HFF-Myc (cell line): ENCODE data around the gene TSPAN14.

ENCODE experiments used
- DNase-seq: peaks from one replicate; pipeline ENCODE4 v3.0.0-alpha.2; 2011; ENCODE audit warnings: low read depth; ENCODE audit errors: extremely low read depth
- H3K4me3 ChIP-seq: replicated peaks from 2 replicates; pipeline ENCODE4 v1.5.1; 2011; ENCODE audit warnings: low read depth, mild to moderate bottlenecking, control low read depth, low read length
- CTCF ChIP-seq: IDR thresholded peaks from 2 replicates; pipeline ENCODE4 v1.5.1; 2012; ENCODE audit warnings: mild to moderate bottlenecking, low read depth, low read length, control low read depth; ENCODE audit errors: missing control alignments

The TSPAN14 gene

GRCh38 chr10:80501381-80501912 is 47.3 kb downstream of the TSPAN14 start:
- no peak for DNase-seq
- TF ChIP-seq CTCF: no peak
- no peak overlapping the region for H3K4me3 ChIP-seq

DNA sequence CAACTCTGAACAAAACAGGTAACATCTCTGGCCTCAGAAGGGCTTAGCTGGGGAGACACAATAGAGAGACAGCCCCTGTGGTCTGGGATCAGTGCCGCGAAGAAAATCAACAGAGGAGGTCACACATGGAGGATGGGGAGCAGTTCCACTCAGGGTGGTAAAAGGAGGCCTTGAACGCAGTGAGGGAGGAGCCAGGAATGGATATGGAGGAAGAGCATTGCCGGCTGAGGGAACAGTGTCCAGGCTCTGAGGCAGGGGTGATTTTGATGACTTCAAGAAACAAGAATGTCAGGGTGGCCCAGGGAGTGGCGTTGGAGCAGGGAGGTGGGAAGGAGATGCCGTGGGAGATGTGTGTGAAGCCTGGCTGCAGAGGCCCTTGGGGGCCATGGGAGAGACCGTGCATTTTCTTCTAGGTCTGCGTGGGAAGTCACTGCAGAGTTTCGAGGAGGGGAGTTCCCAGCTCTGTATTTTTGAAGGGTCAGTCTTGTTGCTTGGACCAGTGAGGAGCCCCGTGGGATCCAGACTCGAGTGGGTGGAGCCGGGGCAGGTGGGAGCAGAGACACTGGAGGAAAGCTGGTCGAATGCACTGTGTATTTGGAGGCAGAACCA is 47.9 kb downstream of the TSPAN14 start:
- no peak overlapping the region for H3K4me3 ChIP-seq
- DNase-seq: no peak
- no peak for TF ChIP-seq CTCF

GRCh38 chr10:80502621-80503583 is 48.8 kb downstream of the TSPAN14 start:
- H3K4me3 ChIP-seq: no peak overlapping the region
- TF ChIP-seq CTCF: no peak
- no peak for DNase-seq

DNA sequence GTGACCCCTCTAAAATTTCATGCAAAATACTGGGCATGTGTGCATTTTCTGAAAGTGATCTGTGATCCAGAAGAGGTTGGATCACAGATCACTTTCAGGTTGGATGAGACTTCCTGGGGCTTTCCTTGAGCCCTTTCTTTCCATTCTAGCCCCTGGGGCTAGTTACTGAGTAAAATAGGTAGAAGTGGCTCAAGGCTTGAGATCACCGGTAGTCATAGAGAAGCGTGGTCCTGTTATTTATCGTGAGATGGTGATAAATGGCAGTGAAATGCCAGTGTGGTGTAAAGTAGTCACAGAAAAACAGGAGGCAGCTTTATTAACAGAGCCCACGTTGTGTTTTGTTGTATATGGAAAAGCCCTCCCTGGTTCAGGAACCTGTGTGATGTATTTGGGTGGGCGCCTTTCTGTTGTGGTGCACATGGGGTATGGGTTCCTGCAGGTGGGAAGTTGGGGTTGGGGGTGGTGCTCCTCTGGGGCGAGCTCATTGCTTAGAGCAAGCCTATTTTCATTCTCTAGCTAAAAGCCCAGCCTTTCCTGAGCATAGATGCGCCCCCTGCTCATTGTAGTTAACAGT is 49.6 kb downstream of the TSPAN14 start:
- DNase-seq: no peak
- no peak for TF ChIP-seq CTCF

GRCh38 chr10:80504158-80504811 is 50.2 kb downstream of the TSPAN14 start:
- TF ChIP-seq CTCF: no peak
- H3K4me3 ChIP-seq: no peak overlapping the region
- DNase-seq: no peak

More for the DNA sequence above, 49.6 kb downstream of the TSPAN14 start:
- H3K4me3 ChIP-seq: no peak overlapping the region

GRCh38 chr10:80504897-80505465 is 50.9 kb downstream of the TSPAN14 start:
- DNase-seq: no peak
- no peak for TF ChIP-seq CTCF
- no peak overlapping the region for H3K4me3 ChIP-seq
